Skeletal muscle tissue (tissue), 4 donors: ENCODE results near the gene WDR4. TPM values are rescaled to one million over a fixed set of nuclear protein-coding genes. Genes with fewer than 3 reads are reported as not detected.
"Not testable (repeated sequence)": the region's sequence is repeated elsewhere in the genome, so short reads cannot be mapped to it uniquely, and the experiment has no call there.

Source experiments
- H3K27ac ChIP-seq: one replicate; pipeline ENCODE4 v1.7.0; 2013; ENCODE audit warnings: mild to moderate bottlenecking, low read depth, low read length, inconsistent platforms
- H3K27me3 ChIP-seq, 3 donors: one replicate each; pipeline ENCODE4 v1.7.0; 2013; ENCODE audit warnings: low read length in 3 of 3; ENCODE audit not compliant: control insufficient read depth in 3 of 3, insufficient read depth in 3 of 3
- H3K36me3 ChIP-seq, 3 donors: one replicate each; pipeline ENCODE4 v1.7.0; 2013; ENCODE audit warnings: low read length in 3 of 3; ENCODE audit not compliant: control insufficient read depth in 3 of 3, insufficient read depth in 3 of 3
- H3K4me1 ChIP-seq, 3 donors: one replicate each; pipeline ENCODE4 v1.7.0; 2013; ENCODE audit warnings: low read length in 3 of 3, mild to moderate bottlenecking in 3 of 3; ENCODE audit not compliant: control insufficient read depth in 3 of 3, insufficient read depth in 3 of 3
- H3K4me3 ChIP-seq, 3 donors: one replicate each; pipeline ENCODE4 v1.7.0; 2013; ENCODE audit warnings: low read length in 3 of 3
- H3K9ac ChIP-seq, 3 donors: one replicate each; pipeline ENCODE4 v1.7.0; 2013; ENCODE audit warnings: low read length in 3 of 3, mild to moderate bottlenecking in 3 of 3, moderate library complexity in 2 of 3, low read depth in 1 of 3
- H3K9me3 ChIP-seq, 3 donors: one replicate each; pipeline ENCODE4 v1.7.0; 2013; ENCODE audit warnings: low read length in 3 of 3; ENCODE audit not compliant: control insufficient read depth in 3 of 3
- total RNA-seq: library from RNA; depleted of rRNA; stranded (reverse); fragments of >200 nt; gene quantifications from one replicate; pipeline ENCODE4 v1.2.3, GENCODE V29; 2014
- donor health status: Osteomylitis.

Gene WDR4
- total RNA-seq, 1 donor from 2014 or later, result 8.4 TPM

GRCh38 chr21:42848932-42849758 lies 30.2 kb downstream of the WDR4 start:
- peaks cover 52 to 57% (median 53%) of the 10 kb centered on the region in 3 donors for H3K36me3 ChIP-seq
- H3K4me3 ChIP-seq, result no peak overlapping the region
- no peak overlapping the region for H3K27ac ChIP-seq
- no peak overlapping the region for H3K9ac ChIP-seq
- peaks cover 9 to 14% (median 13%) of the 10 kb centered on the region in 3 donors for H3K4me1 ChIP-seq
- H3K27me3 ChIP-seq, result no peaks in the 10 kb centered on the region
- H3K9me3 ChIP-seq, result no peaks in the 10 kb centered on the region

- not testable (repeated sequence) for H3K27me3 ChIP-seq, H3K9me3 ChIP-seq, H3K9ac ChIP-seq, H3K4me3 ChIP-seq, H3K27ac ChIP-seq
- peaks cover 44 to 49% (median 45%) of the 10 kb centered on the region in 3 donors for H3K36me3 ChIP-seq
- peaks cover 9 to 14% (median 13%) of the 10 kb centered on the region in 3 donors for H3K4me1 ChIP-seq
These were observed 31.0 kb downstream of the WDR4 start for GRCh38 chr21:42848144-42848931.

GRCh38 chr21:42847726-42848125 lies 31.6 kb downstream of the WDR4 start:
- no peaks in the 10 kb centered on the region for H3K27me3 ChIP-seq
- H3K27ac ChIP-seq, result no peak overlapping the region
- no peaks in the 10 kb centered on the region for H3K9me3 ChIP-seq
- no peak overlapping the region for H3K9ac ChIP-seq
- peaks cover 38 to 48% (median 41%) of the 10 kb centered on the region in 3 donors for H3K36me3 ChIP-seq
- peaks cover 9 to 14% (median 13%) of the 10 kb centered on the region in 3 donors for H3K4me1 ChIP-seq
- no peak overlapping the region for H3K4me3 ChIP-seq

DNA sequence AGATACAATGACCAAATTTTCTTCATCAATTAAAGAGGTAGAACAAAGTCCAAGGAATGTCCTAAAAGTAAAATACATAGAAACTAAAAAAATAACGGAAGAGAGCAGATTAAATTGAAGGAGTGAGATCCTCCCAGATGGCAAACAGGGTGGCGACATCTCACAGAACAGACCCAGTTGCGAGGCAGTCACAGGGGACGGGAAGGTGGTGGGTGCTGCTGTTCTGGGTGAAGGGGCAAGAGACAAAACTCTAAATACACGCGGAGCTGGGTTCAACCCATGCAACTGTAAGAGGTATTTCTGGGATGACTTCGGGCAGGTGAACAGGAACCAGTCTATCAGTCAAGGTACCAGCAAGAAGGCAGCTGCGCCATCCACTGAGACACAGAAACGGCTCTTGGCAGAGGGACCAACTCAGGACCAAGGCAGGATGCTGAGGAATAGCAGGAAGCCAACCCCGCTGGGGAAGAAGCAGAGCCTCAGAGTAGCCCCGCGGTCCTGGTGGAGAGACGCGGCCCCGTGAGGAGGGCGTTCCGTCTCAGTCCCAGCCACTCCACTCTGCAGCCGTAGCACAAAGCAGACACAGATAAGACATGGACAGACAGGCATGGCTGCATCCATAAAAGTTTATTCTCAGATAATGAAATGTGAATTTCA lies 32.2 kb downstream of the WDR4 start:
- Histone ChIP-seq H3K9ac (no peak overlapping the region), H3K27ac (no peak overlapping the region), H3K27me3 (no peaks in the 10 kb centered on the region), H3K4me3 (no peak overlapping the region), H3K36me3 (peaks cover 38 to 48% (median 40%) of the 10 kb centered on the region in 3 donors), H3K9me3 (no peaks in the 10 kb centered on the region), H3K4me1 (peaks cover 9 to 14% (median 13%) of the 10 kb centered on the region in 3 donors)

DNA sequence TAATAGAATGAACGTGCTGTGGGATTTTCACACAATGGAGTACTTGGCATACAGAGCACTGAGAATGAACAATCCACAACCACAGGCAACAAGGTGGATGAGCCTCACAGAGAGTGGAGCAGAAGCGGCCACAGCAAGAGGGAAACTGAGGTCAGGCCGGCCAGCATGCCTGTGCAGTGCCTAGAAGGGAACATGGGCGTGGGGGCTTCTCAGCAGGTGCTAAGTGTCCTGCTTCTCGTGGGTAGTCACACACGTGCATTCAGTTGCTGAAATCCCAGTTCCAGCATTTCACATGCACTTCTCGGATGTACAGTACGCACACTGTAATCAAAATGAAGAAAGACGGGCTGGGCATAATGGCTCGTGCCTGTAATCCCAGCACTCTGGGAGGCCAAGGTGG lies 33.1 kb downstream of the WDR4 start:
- Histone ChIP-seq H3K4me1 (peaks cover 9 to 14% (median 13%) of the 10 kb centered on the region in 3 donors), H3K36me3 (peaks cover 29 to 42% (median 32%) of the 10 kb centered on the region in 3 donors), H3K27me3 (no peaks in the 10 kb centered on the region), H3K9ac (no peak overlapping the region), H3K9me3 (no peaks in the 10 kb centered on the region), H3K27ac (no peak overlapping the region), H3K4me3 (no peak overlapping the region)

DNA sequence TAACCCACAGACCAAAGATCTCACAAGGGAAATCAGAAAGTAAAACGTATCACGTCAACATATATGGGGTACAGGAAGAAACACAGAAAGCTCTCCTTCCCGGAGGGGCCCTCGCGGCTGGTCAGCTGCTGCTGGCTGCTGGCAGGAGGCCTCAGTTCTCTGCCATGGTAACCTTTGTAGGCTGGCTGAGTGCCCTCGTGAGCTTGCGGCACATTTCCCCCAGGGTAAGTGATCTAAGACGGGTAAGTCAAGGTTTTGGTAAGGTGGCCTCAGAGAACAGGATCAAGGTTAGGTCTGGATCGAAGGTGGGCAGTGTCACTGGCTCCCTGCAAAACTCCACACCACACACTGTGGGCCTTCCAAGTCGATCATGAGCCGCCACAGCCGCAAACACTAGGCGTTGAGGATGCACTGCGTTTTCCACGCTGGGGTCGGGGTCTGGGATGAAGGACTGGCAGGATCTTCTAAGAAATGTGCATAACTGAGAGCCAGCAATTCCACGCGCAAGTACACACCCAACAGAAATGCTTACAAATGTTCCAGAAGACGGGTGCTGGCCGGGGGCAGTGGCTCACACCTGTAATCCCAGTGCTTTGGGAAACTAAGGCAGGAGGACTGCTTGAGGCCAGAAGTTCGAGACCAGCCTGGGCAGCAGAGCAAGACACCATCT lies 33.9 kb downstream of the WDR4 start:
- H3K27ac ChIP-seq, result peak overlapping the region; percentile 31
- H3K4me3 ChIP-seq, result peak overlapping the region in 1 of 3 donors; percentile 29
- no peaks in the 10 kb centered on the region for H3K27me3 ChIP-seq
- peak overlapping the region in 2 of 3 donors; percentile 15 to 66 for H3K9ac ChIP-seq
- no peaks in the 10 kb centered on the region for H3K9me3 ChIP-seq
- peaks cover 31 to 42% (median 37%) of the 10 kb centered on the region in 3 donors for H3K36me3 ChIP-seq
- H3K4me1 ChIP-seq, result peaks cover 9 to 14% (median 13%) of the 10 kb centered on the region in 3 donors

GRCh38 chr21:42844411-42845113 lies 34.8 kb downstream of the WDR4 start:
- peak overlapping the region; percentile 31 for H3K27ac ChIP-seq
- peak overlapping the region in 1 of 3 donors; percentile 66 for H3K9ac ChIP-seq
- peaks cover 31 to 41% (median 38%) of the 10 kb centered on the region in 3 donors for H3K36me3 ChIP-seq
- H3K4me1 ChIP-seq, result peaks cover 9 to 14% (median 13%) of the 10 kb centered on the region in 3 donors
- H3K4me3 ChIP-seq, result no peak overlapping the region
- no peaks in the 10 kb centered on the region for H3K9me3 ChIP-seq
- no peaks in the 10 kb centered on the region for H3K27me3 ChIP-seq

DNA sequence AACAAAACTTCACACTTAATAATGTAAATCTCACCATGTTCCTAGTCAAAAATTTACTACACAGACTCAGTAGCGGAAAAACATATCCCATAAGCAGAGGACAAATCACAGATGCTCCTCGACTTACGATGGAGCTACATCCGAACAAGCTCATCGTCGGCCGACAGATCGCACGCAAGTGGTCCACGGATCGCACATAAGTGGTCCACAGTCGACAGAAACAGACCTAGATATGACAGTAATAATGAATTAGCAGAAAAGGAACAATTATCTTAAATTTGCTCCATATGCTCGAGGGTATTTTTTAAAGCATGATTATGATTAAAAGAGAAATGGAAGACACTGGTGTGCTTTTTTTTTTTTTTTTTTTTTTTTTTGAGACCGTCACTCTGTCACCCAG lies 36.3 kb downstream of the WDR4 start:
- Histone ChIP-seq H3K4me1 (peaks cover 9 to 14% (median 13%) of the 10 kb centered on the region in 3 donors), H3K4me3 (no peak overlapping the region), H3K36me3 (peaks cover 27 to 35% (median 32%) of the 10 kb centered on the region in 3 donors), H3K9me3 (no peaks in the 10 kb centered on the region), H3K27ac (no peak overlapping the region), H3K27me3 (peaks cover 0 to 7% (median 3%) of the 10 kb centered on the region in 3 donors), H3K9ac (no peak overlapping the region)
